Measurements from ENCODE around the gene PODXL2.

Gene PODXL2

GRCh38 chr3:127675651-127676391 lies 46.8 kb downstream of the PODXL2 start:
- Histone ChIP-seq H3K27ac (ENCODE audit: poor library complexity, severe bottlenecking) (no peak overlapping the region), H3K9me3 (ENCODE audit: severe bottlenecking) (no peaks in the 10 kb centered on the region), H3K4me1 (ENCODE audit: insufficient read depth, poor library complexity, severe bottlenecking) (no peaks in the 10 kb centered on the region), H3K36me3 (ENCODE audit: low read depth) (no peaks in the 10 kb centered on the region), H3K27me3 (ENCODE audit: insufficient read depth, poor library complexity, severe bottlenecking) (no peaks in the 10 kb centered on the region), H3K4me3 (ENCODE audit: severe bottlenecking) (no peak overlapping the region)
- TF ChIP-seq CTCF (IDR thresholded peaks at IDR 0.05; ENCODE audit: poor library complexity, severe bottlenecking), result no peak
- no peak for ATAC-seq (ENCODE audit: low read depth)
- no peak for DNase-seq (ENCODE audit: low spot score)

DNA sequence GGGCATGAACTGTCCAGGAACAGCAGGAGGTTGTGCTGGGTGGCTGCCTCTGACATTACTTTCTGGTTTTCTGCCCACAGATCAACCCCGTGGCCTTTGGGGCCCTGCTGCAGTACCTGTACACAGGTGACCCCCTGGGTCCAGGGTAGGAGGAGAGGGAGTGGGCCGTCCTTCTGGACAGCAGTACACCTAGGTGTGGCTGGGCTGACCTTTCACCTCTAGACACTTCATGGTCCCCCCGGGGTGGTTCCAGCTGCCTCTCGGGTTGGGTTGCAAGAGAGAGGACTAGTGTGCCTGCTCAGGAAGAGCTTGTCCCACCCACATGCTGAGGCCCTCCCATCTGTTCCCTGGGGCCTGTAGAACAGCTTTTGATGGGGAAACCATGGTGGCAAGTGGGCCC lies 47.5 kb downstream of the PODXL2 start:
- DNase-seq (ENCODE audit: low spot score), result no peak
- no peak overlapping the region for H3K4me3 ChIP-seq (ENCODE audit: severe bottlenecking)
- no peak for TF ChIP-seq CTCF (IDR thresholded peaks at IDR 0.05; ENCODE audit: poor library complexity, severe bottlenecking)
- no peaks in the 10 kb centered on the region for H3K9me3 ChIP-seq (ENCODE audit: severe bottlenecking)
- no peaks in the 10 kb centered on the region for H3K4me1 ChIP-seq (ENCODE audit: insufficient read depth, poor library complexity, severe bottlenecking)
- no peaks in the 10 kb centered on the region for H3K36me3 ChIP-seq (ENCODE audit: low read depth)
- H3K27me3 ChIP-seq (ENCODE audit: insufficient read depth, poor library complexity, severe bottlenecking), result no peaks in the 10 kb centered on the region
- no peak for ATAC-seq (ENCODE audit: low read depth)
- H3K27ac ChIP-seq (ENCODE audit: poor library complexity, severe bottlenecking), result no peak overlapping the region

- Histone ChIP-seq H3K36me3 (ENCODE audit: low read depth) (no peaks in the 10 kb centered on the region), H3K4me3 (ENCODE audit: severe bottlenecking) (no peak overlapping the region), H3K27ac (ENCODE audit: poor library complexity, severe bottlenecking) (no peak overlapping the region), H3K9me3 (ENCODE audit: severe bottlenecking) (no peaks in the 10 kb centered on the region), H3K27me3 (ENCODE audit: insufficient read depth, poor library complexity, severe bottlenecking) (no peaks in the 10 kb centered on the region), H3K4me1 (ENCODE audit: insufficient read depth, poor library complexity, severe bottlenecking) (no peaks in the 10 kb centered on the region)
- no peak for TF ChIP-seq CTCF (IDR thresholded peaks at IDR 0.05; ENCODE audit: poor library complexity, severe bottlenecking)
- DNase-seq (ENCODE audit: low spot score), result no peak
- ATAC-seq (ENCODE audit: low read depth), result no peak
Observed at GRCh38 chr3:127676921-127677351, 48.0 kb downstream of the PODXL2 start.

- Histone ChIP-seq H3K9me3 (ENCODE audit: severe bottlenecking) (no peaks in the 10 kb centered on the region), H3K27ac (ENCODE audit: poor library complexity, severe bottlenecking) (no peak overlapping the region), H3K4me3 (ENCODE audit: severe bottlenecking) (no peak overlapping the region), H3K4me1 (ENCODE audit: insufficient read depth, poor library complexity, severe bottlenecking) (no peaks in the 10 kb centered on the region), H3K36me3 (ENCODE audit: low read depth) (no peaks in the 10 kb centered on the region), H3K27me3 (ENCODE audit: insufficient read depth, poor library complexity, severe bottlenecking) (no peaks in the 10 kb centered on the region)
- DNase-seq (ENCODE audit: low spot score), result no peak
- no peak for ATAC-seq (ENCODE audit: low read depth)
- no peak for TF ChIP-seq CTCF (IDR thresholded peaks at IDR 0.05; ENCODE audit: poor library complexity, severe bottlenecking)
Observed at GRCh38 chr3:127677541-127678314, 48.7 kb downstream of the PODXL2 start.

DNA sequence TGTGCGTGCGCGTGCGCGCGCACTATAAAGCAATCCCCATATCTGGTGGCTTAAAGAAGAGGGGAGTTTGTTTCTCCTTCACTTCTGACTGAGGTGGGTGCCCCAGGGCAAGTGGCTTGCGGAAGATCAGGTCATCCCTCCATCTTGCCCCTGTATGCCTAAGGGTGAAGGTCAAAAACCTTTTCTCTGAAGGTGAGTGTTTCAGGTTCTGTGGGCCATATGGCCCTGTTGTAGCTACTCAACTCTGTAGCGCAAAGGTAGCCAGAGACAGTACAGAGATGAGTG lies 49.3 kb downstream of the PODXL2 start:
- no peak for DNase-seq (ENCODE audit: low spot score)
- Histone ChIP-seq H3K4me3 (ENCODE audit: severe bottlenecking) (no peak overlapping the region), H3K36me3 (ENCODE audit: low read depth) (no peaks in the 10 kb centered on the region), H3K4me1 (ENCODE audit: insufficient read depth, poor library complexity, severe bottlenecking) (no peaks in the 10 kb centered on the region), H3K27me3 (ENCODE audit: insufficient read depth, poor library complexity, severe bottlenecking) (no peaks in the 10 kb centered on the region), H3K27ac (ENCODE audit: poor library complexity, severe bottlenecking) (no peak overlapping the region), H3K9me3 (ENCODE audit: severe bottlenecking) (no peaks in the 10 kb centered on the region)
- ATAC-seq (ENCODE audit: low read depth), result no peak; the same call in 2 of the 3 replicates
- TF ChIP-seq CTCF (IDR thresholded peaks at IDR 0.05; ENCODE audit: poor library complexity, severe bottlenecking), result no peak

Data from RWPE2 (cell line).